Measurements from ENCODE around the gene PARP16. TPM values are rescaled to one million over a fixed set of nuclear protein-coding genes. Genes with fewer than 3 reads are reported as not detected.
A peak's percentile ranks its signal among the peaks of the same experiment; 100 is the strongest.

The PARP16 gene
- total RNA-seq, 4 donors from 2014 or later: 5.6 to 11.0 (median 7.5) TPM

- TF ChIP-seq CTCF (IDR thresholded peaks at IDR 0.05): no peak
- DNase-seq (ENCODE audit: low spot score) (no peak), ATAC-seq (ENCODE audit: low FRiP score) (no peak)
These were observed 3.5 kb upstream of the PARP16 start for GRCh38 chr15:65290228-65290627.

GRCh38 chr15:65289261-65289854, 2.7 kb upstream of the PARP16 start:
- DNase-seq (ENCODE audit: low spot score): no peak
- TF ChIP-seq CTCF (IDR thresholded peaks at IDR 0.05): no peak
- ATAC-seq (ENCODE audit: low FRiP score): no peak

- no peak for TF ChIP-seq CTCF (IDR thresholded peaks at IDR 0.05)
- DNase-seq (ENCODE audit: low spot score): no peak
- no peak for ATAC-seq (ENCODE audit: low FRiP score)
These were observed 805 bp upstream of the PARP16 start for GRCh38 chr15:65287520-65287855.

- no peak for TF ChIP-seq CTCF (IDR thresholded peaks at IDR 0.05)
- DNase-seq (ENCODE audit: low spot score) (no peak), ATAC-seq (ENCODE audit: low FRiP score) (peak; percentile 66)
These were observed 497 bp downstream of the PARP16 start for GRCh38 chr15:65286069-65286703.

GRCh38 chr15:65285291-65286068, 1.2 kb downstream of the PARP16 start:
- DNase-seq (ENCODE audit: low spot score): no peak
- no peak for TF ChIP-seq CTCF (IDR thresholded peaks at IDR 0.05)
- no peak for ATAC-seq (ENCODE audit: low FRiP score)

GRCh38 chr15:65278480-65278879, 8.2 kb downstream of the PARP16 start:
- ATAC-seq (ENCODE audit: low FRiP score): no peak

More at GRCh38 chr15:65278480-65278879, 8.2 kb downstream of the PARP16 start:
- no peak for TF ChIP-seq CTCF (IDR thresholded peaks at IDR 0.05)
- no peak for DNase-seq (ENCODE audit: low spot score)

Measured in omental fat pad (tissue), 4 donors.